ENCODE results near the gene PAXX. TPM values are rescaled to one million over a fixed set of nuclear protein-coding genes. Genes with fewer than 3 reads are reported as not detected.

The PAXX gene
- total and polyA plus RNA-seq, 9 of the 15 experiments (the other 6 are each of a cell fraction or from before 2014, with no cell fraction given): 1.2 to 175 (median 38.5) TPM

GRCh38 chr9:136961279-136962065 is 30.8 kb upstream of the PAXX start:
- H3K9me1 ChIP-seq (ENCODE audit: control insufficient read depth, insufficient read depth, low read length): no peaks in the 10 kb centered on the region
- ChIA-PET POLR2A (interaction anchor here (1.1 kb wide), 1 partner anchor 8 kb away, joined by 3 read pairs; no protein-coding TSS in a partner anchor), CTCF (ENCODE audit: low intra/inter-chr PET ratio) (interaction anchor here (0.6 kb wide), 1 partner anchor 84 kb away, joined by 3 read pairs; the partner anchor contains the start of gene NPDC1)
- H3K4me3 ChIP-seq: no peak overlapping the region
- H3K79me2 ChIP-seq (ENCODE audit: control insufficient read depth, insufficient read depth, low read length): no peaks in the 10 kb centered on the region
- no peak for ATAC-seq
- no peaks in the 10 kb centered on the region for H3K36me3 ChIP-seq (ENCODE audit: control insufficient read depth, insufficient read depth, low read length)
- no peak overlapping the region for H3K27ac ChIP-seq (ENCODE audit: extremely low read depth, low read depth, low read length)
- intact Hi-C loops (cut with micrococcal nuclease) (no loop called here), in situ Hi-C loops (cut with MboI) (no loop called here)
- no peaks in the 10 kb centered on the region for H3K9me3 ChIP-seq (replicated peaks; ENCODE audit: control insufficient read depth, insufficient read depth, low read depth, low read length)
- H3K4me1 ChIP-seq (replicated peaks in 1 of 2; ENCODE audit: control insufficient read depth in 2 of 2, insufficient read depth in 2 of 2, low read length in 2 of 2): peaks cover 26 to 77% of the 10 kb centered on the region in 2 experiments; a peak in 4 of 5 replicates
- TF ChIP-seq TFAP4 (CRISPR knock-in tag; IDR thresholded peaks at IDR 0.05; ENCODE audit: borderline replicate concordance) (peak; percentile 22; the same call in 1 of the 2 replicates), CEBPG (CRISPR knock-in tag; IDR thresholded peaks at IDR 0.05) (no peak), CEBPG (tag; conservative IDR thresholded peaks at IDR 0.05 in 1 of 2, IDR thresholded peaks at IDR 0.05 in 1 of 2) (no peak), ZNF224 (CRISPR knock-in tag; IDR thresholded peaks at IDR 0.05) (no peak), ZBTB7A (IDR thresholded peaks at IDR 0.05; ENCODE audit: borderline replicate concordance, control insufficient read depth, low read depth, low read length) (peak; percentile 32; the same call in 1 of the 2 replicates)
- H3K27me3 ChIP-seq (ENCODE audit: control insufficient read depth in 2 of 2, insufficient read depth in 2 of 2, low read length in 2 of 2): no peaks in the 10 kb centered on the region
- no peak for FAIRE-seq
- no TSS peak for BruUV-seq (replicated peaks)
- peak overlapping the region in 1 of 2 experiments; percentile 74; a peak in 2 of 4 replicates for H3K9ac ChIP-seq (ENCODE audit: insufficient read depth in 1 of 2, low read depth in 2 of 2, low read length in 2 of 2)
- no peak overlapping the region for H3K4me2 ChIP-seq (ENCODE audit: insufficient read depth, low read length)
- 65% methylated on average over 18 of the region's 23 CpGs for WGBS (ENCODE audit: insufficient coverage, low coverage, missing lambda C conversion rate)
- no peaks in the 10 kb centered on the region for H4K20me1 ChIP-seq (replicated peaks; ENCODE audit: control insufficient read depth, insufficient read depth, low read length)
- no peak overlapping the region for H2AFZ ChIP-seq (ENCODE audit: low read depth, low read length)
- DNase-seq (ENCODE audit: extremely low read depth in 1 of 4, low spot score in 3 of 4): no peak

Data from K562 (cell line).